Stimulated activated CD8-positive, alpha-beta memory T cell treated with anti-CD3 and anti-CD28 coated beads, Interleukin-12 subunit alpha, Interleukin-12 subunit beta, amount 100 ng/mL, for 1 hour (primary cell): ENCODE measurements around the gene ERFE.
"Not testable (repeated sequence)": the region's sequence is repeated elsewhere in the genome, so short reads cannot be mapped to it uniquely, and the experiment has no call there.

Experiments used
- DNase-seq: peaks from one replicate; pipeline ENCODE4 v3.0.0-alpha.2; 2020; ENCODE audit warnings: low read depth

The ERFE gene

DNA sequence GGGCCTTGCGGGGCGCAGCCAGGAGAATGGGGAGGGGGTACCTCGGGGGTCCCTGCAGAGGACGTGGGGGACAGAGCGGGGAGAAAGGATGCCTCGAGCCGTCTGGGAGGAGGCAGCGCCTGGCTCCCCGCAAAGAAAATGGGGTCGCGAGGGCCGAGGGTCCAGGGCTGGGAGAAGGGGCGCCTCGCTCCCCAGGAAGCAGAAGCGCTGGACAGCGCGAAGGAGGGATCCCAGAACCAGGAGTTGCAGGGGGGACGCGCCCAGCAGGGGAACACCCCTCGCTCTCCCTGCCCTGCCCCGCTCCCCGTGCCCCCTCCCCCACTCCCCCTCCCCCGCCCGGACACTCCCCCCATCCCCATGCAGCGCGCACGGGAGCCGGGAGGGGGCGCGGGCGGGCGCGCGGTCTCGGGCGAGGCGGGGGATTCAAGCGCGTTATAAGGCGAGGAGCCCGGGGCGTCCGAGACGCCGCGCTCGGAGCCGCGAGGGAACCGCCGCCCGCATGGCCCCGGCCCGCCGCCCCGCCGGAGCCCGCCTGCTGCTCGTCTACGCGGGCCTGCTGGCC is at the start of gene ERFE:
TSS of gene ERFE (plus strand) at position 462 of the 562 bp plus-strand sequence. CDS start at position 500, 38 bp downstream.
- no peak for DNase-seq

DNA sequence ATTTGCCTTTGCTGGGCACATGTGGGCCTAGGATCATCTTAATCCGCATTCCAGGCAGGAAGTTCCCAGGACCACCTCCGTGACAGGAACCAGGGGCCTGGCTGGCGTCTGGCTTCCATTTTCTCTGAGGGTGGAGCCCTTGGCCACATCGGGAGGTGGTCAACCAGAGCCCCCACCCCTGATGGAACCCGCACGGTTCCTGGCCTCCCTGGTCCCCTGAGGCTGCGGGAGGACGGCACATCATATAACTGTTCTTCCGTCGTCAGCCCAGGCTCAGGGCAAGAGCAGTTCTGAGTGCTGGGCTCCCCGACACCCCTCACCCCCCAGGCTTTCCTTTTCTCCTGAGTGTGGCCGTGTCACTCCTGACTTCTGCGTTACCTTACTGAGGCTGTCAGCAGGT is 45.2 kb upstream of the ERFE start:
- no peak for DNase-seq

DNA sequence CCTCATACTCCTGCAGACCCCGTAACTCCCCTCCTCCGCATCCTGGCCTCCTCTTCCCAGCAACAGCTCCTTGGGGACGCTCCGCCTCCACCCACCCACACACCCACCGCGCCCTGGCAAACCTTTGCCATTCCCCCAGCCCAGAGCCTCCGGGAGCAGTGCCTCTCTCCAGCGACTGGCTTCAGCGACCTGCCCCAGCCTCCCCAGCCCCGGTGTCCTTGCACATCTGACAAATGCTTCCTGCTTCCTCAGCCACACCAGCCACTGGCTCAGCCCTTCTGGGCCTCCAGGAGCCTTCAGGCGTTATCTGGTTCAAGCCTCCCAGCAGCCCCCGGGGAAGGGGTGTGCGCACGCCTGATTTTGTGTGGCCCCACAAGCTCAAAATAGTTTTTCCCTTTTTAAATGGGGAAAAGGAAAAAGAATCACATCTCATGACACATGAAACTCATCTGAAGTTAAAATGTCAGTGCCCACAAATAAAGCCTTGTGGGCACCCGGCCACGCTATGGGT is 44.4 kb upstream of the ERFE start:
- DNase-seq, result no peak

GRCh38 chr2:238114851-238115660 is 43.7 kb upstream of the ERFE start:
- DNase-seq, result no peak

DNA sequence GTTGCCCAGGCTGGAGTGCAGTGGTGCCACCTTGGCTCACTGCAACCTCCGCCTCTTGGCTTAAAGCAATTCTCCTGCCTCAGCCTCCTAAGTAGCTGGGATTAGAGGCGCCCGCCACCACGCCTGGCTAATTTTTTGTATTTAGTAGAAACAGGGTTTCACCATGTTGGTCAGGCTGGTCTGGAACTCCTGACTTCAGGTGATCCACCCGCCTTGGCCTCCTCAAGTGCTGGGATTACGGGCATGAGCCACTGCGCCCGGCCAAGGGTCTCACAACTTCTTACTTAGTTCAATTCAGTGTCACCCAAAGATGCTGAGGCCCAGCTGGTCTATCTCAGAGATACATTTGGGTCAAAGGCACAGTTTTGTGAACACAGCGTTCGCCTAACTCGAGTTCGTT is 43.1 kb upstream of the ERFE start:
- DNase-seq, result not testable (repeated sequence)

DNA sequence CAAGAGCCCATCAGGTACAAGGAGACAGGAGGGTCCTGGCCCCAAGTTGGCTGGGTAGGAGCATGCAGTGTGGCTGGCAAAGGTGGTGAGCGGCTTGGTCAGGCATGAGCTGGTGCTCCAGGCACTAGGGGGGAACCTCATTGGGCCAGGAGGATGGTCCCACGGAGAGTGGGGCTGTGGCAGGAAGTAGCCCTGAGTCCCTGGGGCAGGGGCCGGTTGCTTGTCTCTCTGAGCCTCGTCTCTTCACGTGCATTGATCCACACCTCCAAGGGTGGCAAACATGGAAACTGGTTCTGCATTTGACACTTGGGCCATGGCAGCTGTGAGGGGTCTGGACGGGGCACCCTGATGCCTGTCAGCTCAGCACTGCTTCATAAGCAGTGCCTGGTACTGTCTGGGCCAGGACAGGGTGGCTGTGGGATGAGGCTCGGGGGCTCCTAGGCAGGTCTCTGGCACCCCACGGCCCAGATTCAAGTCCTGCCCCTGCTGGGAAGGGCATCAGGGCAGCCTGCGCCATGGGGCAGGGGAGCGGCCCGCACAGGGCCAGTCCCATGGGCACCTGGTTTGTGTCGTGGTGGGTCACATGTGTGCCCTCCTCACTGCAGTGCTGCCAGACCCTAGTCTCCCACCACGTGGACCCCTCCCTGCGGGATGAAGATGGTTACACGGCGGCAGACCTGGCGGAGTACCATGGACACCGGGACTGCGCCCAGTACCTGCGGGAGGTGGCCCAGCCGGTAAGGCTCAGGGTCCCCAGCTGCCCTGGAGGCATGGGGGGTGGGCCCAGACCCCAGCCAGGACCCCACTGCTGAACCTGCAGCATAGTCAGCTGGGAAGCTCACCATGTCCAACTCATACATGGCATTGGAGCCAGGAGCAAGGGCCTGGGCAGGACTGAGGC is 42.2 kb upstream of the ERFE start:
- no peak for DNase-seq

- DNase-seq, result no peak
Observed at GRCh38 chr2:238117199-238118154, 41.3 kb upstream of the ERFE start.

- DNase-seq, result no peak
Observed at GRCh38 chr2:238119756-238120462, 38.9 kb upstream of the ERFE start.

DNA sequence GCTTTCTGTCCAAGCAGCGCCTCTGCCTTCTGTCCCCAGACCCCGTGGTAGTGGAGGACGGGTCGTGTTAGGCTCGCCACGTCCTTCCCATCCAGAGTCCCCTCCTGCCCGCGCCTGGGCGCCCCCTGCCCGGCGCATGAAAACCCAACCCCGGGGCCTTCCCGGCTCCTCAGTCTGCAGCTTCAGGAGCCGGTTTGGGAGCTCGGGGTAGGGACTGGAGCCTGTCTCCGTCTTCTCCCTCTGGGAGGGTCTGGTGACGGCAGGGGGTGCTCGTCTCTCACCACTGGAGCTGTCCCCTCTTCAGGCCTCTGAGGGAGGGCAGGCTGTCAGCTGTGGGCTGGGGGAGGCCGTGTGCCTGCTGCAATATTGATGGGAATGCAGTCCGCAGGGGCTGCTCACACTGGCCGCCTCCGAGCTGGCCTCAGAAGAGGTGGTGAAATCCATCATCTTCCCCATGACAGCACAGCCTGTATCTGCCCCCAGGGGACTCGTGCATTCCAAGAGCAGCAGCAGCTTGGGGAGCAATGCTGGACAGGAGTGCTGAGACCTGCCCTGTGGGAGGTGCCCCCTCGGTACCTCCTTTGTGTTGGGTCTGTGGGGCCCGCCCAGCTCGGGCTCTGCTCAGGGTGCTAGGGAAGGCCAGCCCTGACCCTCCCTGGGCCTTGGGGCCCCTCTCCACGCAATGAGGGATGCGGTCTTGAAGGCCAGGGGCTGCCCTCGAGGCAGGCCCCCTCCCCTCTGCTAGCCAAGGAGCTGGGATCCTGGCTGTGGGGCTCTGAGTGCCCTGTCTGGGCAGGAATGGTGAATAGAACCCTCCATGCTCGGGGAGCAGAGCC is 38.1 kb upstream of the ERFE start:
- no peak for DNase-seq

DNA sequence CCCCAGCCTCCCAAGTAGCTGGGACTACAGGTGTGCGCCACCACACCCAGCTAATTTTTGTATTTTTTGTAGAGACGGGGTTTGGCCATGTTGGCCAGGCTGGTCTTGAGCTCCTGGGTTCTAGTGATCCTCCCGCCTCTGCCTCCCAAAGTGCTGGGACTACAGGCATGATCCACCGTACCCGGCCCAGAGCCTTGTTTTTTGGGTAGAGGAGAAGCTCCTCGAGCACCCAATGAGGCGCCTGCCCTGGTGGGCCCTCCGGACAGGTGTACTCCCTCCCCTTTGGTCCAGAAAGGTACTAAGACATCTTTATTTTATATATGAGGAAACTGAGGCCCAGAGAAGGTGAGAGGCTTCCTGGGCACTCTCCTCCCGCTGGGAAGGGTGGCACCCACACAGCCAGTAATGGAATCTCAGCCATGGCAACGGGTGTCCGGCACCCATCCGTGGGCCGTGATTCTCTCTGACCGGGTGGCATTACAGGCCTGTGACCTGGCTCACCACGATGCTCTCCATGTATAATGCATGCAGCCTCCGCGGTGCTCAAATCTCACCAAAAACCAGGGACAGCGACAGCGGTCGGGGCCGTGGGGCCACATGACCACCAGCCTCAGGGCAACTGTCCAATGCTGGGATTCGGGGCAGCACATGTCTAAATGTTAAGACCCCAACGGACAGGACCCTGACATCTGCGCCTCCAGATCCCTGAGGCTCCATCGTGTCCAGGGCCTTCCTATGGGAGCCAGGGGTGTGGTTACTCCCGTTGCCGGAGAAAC is 37.1 kb upstream of the ERFE start:
- DNase-seq, result no peak

- no peak for DNase-seq
Observed at GRCh38 chr2:238122287-238123217, 36.2 kb upstream of the ERFE start.

GRCh38 chr2:238123218-238123971 is 35.4 kb upstream of the ERFE start:
- no peak for DNase-seq

DNA sequence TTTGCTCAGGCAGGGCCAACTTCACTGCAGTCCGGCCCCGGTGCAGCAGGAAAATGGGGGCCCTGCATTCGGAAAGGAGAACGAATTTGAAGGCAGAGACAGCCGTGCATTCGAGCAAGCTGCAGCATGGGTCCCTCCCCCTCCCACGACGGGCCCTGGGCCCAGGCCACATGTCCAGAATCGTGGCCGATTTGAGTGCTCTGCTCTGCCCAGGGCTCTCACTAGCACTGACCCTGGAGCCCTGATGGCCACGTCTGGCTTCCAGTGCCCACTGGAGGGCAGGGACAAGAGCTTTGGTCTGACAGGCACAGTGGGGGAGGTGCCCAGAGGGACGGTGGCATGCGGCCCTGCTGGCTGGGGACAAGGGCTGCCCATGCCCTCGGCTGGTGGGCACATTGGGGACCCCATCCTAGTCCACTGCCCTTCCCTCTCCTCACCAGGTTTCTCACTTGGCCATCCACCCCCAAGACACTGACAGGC is 34.7 kb upstream of the ERFE start:
- no peak for DNase-seq

DNA sequence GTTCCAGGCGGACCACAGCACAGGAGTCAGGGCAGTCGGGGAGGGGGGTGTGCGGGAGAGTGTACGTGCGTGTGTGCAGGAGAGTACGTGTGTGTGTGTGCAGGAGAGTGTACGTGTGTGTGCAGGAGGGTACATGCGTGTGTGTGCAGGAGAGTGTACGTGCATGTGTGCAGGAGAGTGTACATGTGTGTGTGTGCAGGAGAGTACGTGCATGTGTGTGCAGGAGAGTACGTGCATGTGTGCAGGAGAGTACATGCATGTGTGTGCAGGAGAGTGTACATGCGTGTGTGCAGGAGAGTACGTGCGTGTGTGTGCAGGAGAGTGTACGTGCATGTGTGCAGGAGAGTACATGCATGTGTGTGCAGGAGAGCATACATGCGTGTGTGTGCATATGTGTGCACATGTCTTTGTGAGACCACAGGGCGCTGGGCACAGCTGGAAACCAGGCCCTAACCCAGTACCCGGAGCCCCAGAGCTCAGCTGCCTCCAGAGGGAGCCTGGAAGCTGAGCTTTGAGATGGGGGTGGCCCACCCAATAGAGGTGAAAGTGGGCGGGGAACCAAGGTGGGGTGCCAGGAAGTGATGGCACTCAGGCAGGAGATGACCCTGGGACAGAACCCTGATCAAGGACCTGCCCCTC is 34.2 kb upstream of the ERFE start:
- DNase-seq, result no peak

DNA sequence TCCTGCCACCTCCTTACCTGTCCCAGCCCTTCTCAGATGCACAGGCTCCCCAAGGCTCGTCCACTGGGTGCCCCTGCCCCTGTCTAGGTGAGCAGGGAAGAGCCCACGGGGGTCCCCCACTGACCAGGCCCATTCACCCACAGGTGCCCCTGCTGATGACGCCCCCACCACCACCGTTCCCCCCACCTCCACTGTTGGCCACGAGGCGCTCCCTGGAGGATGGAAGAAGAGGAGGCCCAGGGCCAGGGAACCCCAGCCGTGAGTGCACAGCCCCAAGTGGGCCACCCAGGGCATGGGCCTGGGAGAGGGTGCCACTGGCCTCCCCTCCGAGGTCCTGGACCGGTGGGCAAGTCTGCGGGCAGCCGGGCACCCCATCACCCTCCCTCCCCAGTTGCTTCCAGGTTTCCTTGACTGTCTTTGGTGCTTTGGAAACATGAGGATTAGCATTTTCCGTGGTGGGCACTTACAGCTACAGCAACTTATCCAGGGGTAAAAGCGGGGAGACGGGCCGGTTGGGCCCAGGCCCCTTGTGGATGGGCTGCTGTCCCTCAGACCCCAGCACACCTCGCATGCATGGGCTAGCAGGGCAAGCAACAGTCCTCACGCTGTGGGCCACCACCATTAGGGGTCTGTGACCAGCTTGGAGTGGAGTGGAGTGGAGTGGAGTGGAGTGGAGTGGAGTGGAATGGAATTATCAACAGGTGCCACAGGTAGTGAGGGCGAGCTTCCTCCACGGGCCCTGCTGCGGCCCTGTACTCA is 33.5 kb upstream of the ERFE start:
- no peak for DNase-seq

DNA sequence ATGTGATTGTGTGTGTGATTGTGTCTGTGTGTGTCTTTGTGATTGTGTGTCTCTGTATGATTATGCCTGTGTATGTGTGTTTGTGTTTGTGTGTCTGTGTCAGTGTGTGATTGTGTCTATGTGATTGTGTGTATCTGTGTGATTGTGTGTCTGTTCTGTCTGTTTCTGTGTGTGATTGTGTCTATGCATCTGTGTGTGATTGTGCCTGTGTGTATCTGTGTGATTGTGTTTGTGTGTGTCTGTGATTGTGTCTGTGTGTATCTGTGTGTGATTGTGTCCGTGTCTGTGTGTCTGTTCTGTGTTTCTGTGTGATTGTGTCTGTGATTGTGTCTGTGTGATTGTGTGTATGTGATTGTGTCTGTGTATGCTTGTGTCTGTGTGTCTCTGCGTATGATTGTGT is 32.4 kb upstream of the ERFE start:
- DNase-seq, result no peak
